ENCODE data around the gene AIRE.

Gene AIRE

GRCh38 chr21:44347911-44348451 lies 62.3 kb downstream of the AIRE start:
- TF ChIP-seq CTCF (conservative IDR thresholded peaks at IDR 0.05; ENCODE audit: low read depth, low read length), result no peak
- no peak overlapping the region for H3K4me3 ChIP-seq (ENCODE audit: low read length)
- no peak for DNase-seq (ENCODE audit: low read depth)

Data from retinal pigment epithelial cell (primary cell).